A673 (cell line): ENCODE measurements around the gene FTCD.

Experiments used
- EZH2 ChIP-seq: fragments of 200-600 bp; sonication (generic); IDR thresholded peaks from 2 replicates; pipeline ENCODE4 v1.6.1; 2017; ENCODE audit warnings: borderline replicate concordance, low read depth, mild to moderate bottlenecking, mixed read lengths, antibody characterized with exemption, low read length; ENCODE audit not compliant: poor library complexity, severe bottlenecking
- TF ChIP-seq, protein P1 (sequence below): fragments of 300-800, 200-600 bp; sonication (generic); conservative IDR thresholded peaks from 2 replicates; pipeline ENCODE4 v1.5.1; 2017; ENCODE audit warnings: low read depth, mild to moderate bottlenecking, antibody characterized with exemption, low read length, moderate library complexity, mixed read lengths

DNA sequence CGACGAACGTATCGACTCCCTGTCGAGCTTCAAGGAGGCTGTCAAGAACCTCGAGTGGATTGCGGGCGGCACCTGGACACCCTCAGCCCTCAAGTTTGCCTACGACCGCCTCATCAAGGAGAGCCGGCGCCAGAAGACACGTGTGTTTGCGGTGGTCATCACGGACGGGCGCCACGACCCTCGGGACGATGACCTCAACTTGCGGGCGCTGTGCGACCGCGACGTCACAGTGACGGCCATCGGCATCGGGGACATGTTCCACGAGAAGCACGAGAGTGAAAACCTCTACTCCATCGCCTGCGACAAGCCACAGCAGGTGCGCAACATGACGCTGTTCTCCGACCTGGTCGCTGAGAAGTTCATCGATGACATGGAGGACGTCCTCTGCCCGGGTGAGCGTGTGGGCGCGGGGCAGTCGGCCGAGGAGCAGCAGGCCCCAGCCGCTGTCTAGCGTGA is 29.5 kb downstream of the FTCD start:
- TF ChIP-seq, protein P1, sequence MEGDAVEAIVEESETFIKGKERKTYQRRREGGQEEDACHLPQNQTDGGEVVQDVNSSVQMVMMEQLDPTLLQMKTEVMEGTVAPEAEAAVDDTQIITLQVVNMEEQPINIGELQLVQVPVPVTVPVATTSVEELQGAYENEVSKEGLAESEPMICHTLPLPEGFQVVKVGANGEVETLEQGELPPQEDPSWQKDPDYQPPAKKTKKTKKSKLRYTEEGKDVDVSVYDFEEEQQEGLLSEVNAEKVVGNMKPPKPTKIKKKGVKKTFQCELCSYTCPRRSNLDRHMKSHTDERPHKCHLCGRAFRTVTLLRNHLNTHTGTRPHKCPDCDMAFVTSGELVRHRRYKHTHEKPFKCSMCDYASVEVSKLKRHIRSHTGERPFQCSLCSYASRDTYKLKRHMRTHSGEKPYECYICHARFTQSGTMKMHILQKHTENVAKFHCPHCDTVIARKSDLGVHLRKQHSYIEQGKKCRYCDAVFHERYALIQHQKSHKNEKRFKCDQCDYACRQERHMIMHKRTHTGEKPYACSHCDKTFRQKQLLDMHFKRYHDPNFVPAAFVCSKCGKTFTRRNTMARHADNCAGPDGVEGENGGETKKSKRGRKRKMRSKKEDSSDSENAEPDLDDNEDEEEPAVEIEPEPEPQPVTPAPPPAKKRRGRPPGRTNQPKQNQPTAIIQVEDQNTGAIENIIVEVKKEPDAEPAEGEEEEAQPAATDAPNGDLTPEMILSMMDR, result no peak
- TF ChIP-seq EZH2, result no peak
